GM19043 (cell line): ENCODE data around the gene NAA10.

Source experiments
- ATAC-seq: cut with Tn5 transposase; IDR thresholded peaks from one replicate; pipeline ENCODE4 v1.9.1; 2021; ENCODE audit warnings: low read depth; ENCODE audit not compliant: unreplicated experiment

The NAA10 gene

GRCh38 chrX:153934762-153935325 is at the start of gene NAA10:
Gene NAA10 (minus strand): TSS chrX:153935037. CDS start chrX:153934904, 133 bp downstream.
- peak; percentile 76 for ATAC-seq

- ATAC-seq, result no peak
These were observed 48.5 kb upstream of the NAA10 start for GRCh38 chrX:153983321-153983801.

DNA sequence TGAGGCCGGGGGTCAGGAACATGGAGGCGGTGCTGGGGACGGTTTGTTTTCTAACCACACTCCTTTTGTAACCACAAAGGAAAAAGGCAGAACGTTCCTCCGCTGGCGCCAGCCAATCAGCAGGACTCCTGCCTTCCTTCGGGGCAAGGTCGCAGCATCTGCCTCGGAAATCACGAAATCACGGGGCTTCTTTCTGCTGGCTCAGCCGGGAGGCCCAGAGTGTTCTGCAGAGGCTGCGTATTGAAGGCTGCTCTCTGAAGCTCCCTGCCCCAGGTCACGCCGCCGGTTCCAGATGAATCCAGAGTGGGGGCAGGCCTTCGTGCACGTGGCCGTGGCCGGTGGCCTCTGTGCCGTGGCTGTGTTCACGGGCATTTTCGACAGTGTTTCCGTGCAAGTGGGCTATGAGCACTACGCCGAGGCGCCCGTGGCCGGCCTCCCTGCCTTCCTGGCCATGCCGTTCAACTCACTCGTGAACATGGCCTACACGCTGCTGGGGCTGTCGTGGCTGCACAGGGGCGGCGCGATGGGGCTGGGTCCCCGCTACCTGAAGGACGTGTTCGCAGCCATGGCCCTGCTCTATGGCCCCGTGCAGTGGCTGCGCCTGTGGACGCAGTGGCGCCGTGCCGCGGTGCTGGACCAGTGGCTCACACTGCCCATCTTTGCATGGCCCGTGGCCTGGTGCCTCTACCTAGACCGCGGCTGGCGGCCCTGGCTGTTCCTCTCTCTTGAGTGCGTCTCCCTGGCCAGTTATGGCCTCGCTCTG is 47.1 kb upstream of the NAA10 start:
- no peak for ATAC-seq

DNA sequence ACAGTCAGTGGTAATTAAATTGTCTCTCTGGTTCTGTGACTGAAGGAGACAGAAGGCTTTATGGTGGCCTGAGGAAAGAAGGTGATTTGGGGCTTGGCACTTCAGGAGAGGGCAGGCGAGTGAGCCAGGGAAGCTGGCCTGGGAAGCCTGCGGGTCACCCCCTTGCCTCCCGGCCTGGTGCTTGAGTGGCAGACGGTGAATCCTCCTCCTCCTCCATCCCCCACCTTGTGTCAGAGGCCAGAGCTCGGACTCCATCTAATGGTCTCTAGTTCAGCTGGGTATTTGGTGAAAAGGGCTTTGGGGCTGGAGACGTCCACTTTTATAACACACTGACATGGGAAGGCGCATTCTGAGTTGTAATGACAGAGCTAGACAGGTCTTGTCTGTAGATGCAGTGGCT is 46.4 kb upstream of the NAA10 start:
- ATAC-seq, result no peak

- peak; percentile 45 for ATAC-seq
These were observed 45.6 kb upstream of the NAA10 start for GRCh38 chrX:153980394-153980793.

DNA sequence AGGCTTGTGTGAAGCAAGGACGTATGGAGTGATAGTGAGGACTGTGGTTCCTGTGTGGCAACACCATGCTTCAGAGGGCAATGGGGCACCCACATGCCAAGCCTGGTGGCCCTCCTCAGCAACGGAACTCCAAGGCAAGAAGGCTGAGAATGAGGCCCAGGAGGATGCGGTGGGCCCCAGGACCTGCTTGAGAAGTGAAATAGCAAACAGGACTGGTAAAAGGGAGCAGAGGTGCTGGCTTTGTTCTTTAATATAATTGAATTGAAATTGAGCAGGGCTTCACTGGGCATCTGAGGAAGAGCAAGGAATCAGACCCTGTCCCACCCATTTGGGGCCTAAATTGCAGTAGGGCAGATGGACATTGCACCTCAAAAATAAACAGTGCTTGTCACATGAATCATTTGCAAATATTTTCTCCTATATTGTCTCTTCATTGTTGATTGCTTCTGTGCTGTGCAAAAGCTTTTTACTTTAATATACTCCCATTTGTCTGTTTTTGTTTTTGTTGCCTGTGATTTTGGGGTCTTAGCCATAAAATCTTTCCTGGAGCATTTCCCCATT is 40.0 kb upstream of the NAA10 start:
- ATAC-seq, result no peak

- ATAC-seq, result no peak
These were observed 39.3 kb upstream of the NAA10 start for GRCh38 chrX:153974003-153974725.

DNA sequence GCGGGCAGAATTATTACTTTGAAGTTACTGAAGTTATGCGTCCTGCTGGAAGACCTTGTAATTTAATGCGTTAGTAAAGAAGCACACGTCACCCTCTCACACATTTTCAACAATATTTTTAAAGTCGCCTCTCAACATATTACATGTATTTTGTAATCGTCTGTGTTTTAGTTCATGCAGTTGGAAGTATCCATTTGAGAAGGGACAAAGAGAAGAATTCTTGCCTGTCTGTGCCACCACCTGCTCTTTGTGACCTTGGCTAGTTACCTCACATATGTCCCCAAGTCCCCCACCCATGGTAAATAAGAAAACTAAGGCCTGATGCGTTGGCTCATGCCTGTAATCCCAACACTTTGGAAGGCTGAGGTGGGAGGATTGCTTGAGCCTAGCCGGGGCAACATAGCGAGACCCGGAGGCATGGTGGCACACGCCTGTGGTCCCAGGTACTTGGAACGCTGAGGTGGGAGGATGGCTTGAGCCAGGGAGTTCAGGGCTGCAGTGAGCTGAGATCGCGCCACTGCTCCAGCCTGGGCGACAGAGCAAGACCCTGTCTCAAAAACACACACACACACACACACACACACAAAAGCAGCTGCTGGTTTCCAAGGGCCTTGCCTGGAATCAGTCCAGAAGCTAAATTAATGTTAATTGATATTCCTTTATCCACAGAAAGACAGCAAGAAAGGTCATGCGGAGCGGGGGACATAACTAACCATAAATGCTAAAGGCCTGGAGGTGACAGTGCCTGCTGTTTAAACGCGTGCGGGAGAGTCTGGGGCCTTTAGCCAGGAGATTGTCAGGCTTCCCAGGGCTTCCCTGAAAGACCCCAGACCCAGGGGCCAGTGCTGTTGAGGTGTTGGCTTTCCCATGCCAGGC is 38.5 kb upstream of the NAA10 start:
- ATAC-seq, result no peak

GRCh38 chrX:153972368-153973126 is 37.7 kb upstream of the NAA10 start, which contains the start of gene TMEM187:
Gene TMEM187 (plus strand): TSS chrX:153972754. CDS start chrX:153982063, 9,309 bp downstream.
- peak; percentile 41 for ATAC-seq

GRCh38 chrX:153971450-153972367 is 36.9 kb upstream of the NAA10 start, which contains the start of gene HCFC1:
Gene HCFC1 (minus strand): TSS chrX:153971818. CDS start chrX:153970840, 978 bp downstream.
- ATAC-seq, result peak; percentile 31

GRCh38 chrX:153971124-153971449 is 36.2 kb upstream of the NAA10 start:
- peak; percentile 29 for ATAC-seq

DNA sequence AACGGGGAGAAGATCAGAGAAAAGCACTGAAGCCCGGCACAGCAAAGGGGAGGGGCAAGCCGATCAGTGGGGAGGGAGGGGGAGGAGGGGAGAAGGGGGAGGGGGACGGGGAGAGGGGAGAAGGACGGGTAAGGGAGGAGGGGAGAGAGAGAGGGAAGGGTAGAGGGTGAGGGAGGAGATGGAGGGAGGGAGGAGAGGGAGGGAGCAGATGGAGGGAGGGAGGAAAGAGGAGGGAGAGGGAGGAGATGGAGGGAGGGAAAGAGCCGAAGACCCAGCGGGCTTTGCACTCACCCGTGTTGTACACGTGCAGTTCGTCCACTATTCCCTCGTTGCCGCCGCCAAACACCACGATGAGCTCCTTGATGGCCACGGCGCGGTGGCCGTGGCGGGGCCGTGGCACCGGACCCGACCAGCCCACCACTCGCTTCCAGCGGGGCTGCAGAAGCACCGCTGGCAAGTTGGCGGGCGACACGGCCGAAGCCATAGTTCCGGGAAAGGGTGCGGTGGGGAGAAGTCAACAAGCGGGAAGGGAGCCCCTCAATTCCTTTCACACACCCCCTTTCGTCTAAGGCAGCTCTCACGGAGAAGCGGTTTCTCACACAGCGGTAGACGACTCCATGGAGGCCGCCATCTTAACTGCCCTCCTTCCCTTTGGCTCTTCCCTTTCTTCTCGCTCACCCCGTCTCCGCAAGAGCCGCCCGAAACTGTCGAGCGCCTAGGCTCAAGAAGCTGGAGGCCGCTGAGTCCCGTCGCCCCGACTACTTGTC is 35.7 kb upstream of the NAA10 start:
- no peak for ATAC-seq

- no peak for ATAC-seq
These were observed 35.1 kb upstream of the NAA10 start for GRCh38 chrX:153969904-153970356.

DNA sequence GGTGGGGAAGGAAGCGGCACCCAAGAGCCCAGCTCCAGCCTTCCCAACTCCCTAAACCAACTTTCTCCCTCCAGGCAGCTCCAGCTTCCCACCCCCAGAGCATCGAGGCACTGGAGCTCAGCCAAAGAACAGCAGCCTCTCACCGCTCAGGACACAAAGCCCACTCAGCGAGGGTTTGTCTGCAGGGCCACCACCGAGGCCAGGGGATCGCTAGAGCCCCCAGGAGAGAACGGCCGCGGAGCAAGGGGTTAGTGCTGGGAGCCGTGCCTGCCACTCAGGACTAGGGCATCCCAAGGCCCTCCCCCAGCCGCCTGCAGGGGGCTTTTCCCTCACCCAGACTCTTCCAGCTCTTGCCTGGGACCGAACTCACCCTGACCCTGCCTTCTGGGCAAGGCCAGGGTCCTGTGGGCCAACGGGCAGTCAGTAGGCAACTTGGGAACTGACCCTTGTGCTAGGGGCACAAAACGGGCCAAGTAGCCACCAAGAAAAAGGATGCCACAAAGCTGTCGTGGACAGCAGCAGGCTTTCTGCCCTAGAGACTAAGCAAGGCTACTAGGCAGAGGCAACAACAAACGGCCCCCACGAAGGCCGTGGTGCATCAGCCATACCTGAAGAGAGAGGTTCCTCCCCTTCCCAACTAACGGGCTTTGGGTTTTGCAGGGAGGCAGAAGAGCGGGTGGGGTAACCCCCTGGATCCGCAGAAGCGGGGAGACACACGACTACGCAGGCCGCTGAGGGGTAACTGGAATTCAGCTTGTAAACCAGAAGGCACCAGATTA is 34.5 kb upstream of the NAA10 start:
- no peak for ATAC-seq

- ATAC-seq, result no peak
These were observed 33.9 kb upstream of the NAA10 start for GRCh38 chrX:153968754-153969124.

GRCh38 chrX:153968255-153968654 is 33.4 kb upstream of the NAA10 start:
- no peak for ATAC-seq
